HG03457 (cell line): ENCODE measurements around the gene ZNF568.

Experiments used
- ATAC-seq: cut with Tn5 transposase; IDR thresholded peaks from one replicate; pipeline ENCODE4 v1.9.1; 2021; ENCODE audit warnings: moderate number of reproducible peaks; ENCODE audit not compliant: unreplicated experiment

Gene ZNF568

GRCh38 chr19:36997843-36998235 lies 81.7 kb downstream of the ZNF568 start:
- ATAC-seq, result no peak

DNA sequence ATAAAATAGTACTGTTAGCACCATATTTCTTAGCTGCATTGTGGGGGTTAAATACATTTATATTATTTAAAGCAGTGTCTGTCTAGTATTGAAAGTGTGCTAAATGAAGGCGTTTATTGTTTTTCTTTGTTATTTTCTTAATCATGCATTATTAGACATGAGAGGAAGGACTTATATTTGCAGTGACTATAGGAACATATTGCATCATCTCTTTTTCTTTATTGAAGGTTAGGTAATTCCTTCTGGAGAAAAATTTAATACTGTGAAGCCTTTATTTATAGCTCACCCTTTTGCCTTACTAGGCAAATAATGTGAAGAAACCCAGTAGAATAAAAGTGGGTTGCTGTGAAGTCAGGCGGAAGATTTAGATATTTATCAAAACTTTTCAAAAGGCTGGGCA lies 83.2 kb downstream of the ZNF568 start:
- ATAC-seq, result no peak

DNA sequence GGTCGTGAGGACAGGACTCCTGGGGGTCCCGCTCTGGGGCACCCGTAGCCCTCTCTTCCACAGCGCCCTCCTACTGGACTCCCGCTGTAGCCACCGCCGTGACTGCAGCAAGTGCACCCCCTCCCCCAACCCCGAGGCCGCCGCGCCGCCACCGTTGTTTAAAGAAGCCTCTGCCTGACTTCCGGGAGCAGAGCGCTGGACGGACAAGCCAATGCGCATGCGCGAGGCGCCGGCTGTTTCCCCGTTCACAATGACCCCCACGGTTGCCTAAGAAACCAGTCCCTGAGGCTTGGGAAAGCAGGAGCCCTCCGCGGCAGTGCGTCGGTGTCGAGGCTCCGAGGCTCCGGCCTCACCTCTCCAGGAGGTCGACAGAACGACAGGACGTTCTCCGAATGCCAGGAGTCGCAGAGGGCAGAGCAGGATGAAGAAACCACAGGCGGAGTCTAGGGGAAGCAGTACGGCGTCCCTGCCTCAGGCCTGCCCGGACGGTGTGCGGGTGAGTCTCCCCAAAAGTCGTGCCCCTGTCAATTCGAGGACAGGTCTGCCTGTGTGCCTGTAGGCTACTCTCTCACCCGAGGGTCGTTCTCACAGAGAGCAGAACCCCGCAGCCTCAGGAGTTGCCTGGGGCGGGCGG lies 91.6 kb downstream of the ZNF568 start:
- no peak for ATAC-seq

- ATAC-seq, result no peak
These were observed 93.7 kb downstream of the ZNF568 start for GRCh38 chr19:37009871-37010270.

GRCh38 chr19:37012093-37012745 lies 96.1 kb downstream of the ZNF568 start:
- ATAC-seq, result no peak

DNA sequence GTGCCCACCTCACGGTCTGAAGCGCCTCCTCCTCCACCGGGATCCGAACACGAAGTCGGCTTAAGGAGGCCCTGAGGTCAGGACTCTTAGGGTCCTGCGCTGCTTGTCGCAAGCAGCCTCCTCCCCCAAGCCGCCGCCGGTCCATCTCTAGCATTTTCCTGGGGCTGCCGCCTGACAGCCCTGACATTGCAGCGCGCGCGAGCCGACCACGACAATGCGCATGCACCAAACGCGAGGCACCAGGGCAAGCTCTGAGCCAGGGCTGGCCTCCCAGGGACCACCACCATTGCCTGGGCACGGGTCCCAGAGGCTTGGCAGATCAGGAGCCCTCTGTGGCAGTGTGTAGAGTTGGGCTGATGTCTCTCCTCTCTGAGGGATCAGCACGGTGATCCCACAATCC lies 98.3 kb downstream of the ZNF568 start:
- ATAC-seq, result no peak

DNA sequence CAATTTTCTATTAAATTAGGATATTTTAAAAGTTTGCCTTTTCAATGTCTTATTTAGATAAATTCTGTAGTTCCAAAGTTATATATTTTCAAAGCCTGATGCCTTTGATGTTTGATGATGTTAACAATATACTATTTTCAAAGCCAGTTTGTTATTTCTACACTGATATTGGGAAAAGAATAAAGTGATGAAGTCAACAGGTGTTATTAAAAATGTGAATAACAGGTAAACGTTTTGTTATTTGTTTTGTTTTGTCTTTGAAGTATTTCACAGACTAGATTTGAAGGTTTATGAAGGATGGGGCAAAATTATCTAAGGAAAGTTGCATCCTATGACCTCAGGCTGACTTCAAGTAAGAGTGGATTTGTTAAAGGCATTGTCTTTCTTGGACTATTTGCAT lies 129.0 kb downstream of the ZNF568 start:
- ATAC-seq, result no peak
